Left ventricle myocardium superior (tissue), 1 donor: ENCODE measurements around the gene SLFN11. TPM values are rescaled to one million over a fixed set of nuclear protein-coding genes. Genes with fewer than 3 reads are reported as not detected.
"Not testable (repeated sequence)": the region's sequence is repeated elsewhere in the genome, so short reads cannot be mapped to it uniquely, and the experiment has no call there.

ENCODE experiments used
- ATAC-seq: fragments of 200-7000 bp; cut with Tn5 transposase; one replicate; pipeline ENCODE4 v1.9.1; 2020; ENCODE audit warnings: mild to moderate bottlenecking, moderate library complexity
- DNase-seq: peaks from one replicate; pipeline ENCODE4 v3.0.0-alpha.2; 2020
- intact Hi-C: fragments of 100-400 bp; cut with micrococcal nuclease; formaldehyde crosslinking; loops from one replicate; pipeline ENCODE4 v1.11.0; 2022
- total RNA-seq: library from RNA; stranded (reverse); fragmentation: NEBNext Ultra II Directional; extraction: Animal tissue kit (Norgen Biotek cat#: 25700); gene quantifications from one replicate; pipeline ENCODE4 v1.2.1, GENCODE V29; 2021
- donor health status: DM: no; HTN: yes; CAD: no; lungs with severe emphysema.

The SLFN11 gene
- total RNA-seq, 1 donor from 2014 or later = 18.2 TPM

GRCh38 chr17:35371934-35372333, 1.5 kb downstream of the SLFN11 start:
- intact Hi-C loops = loop anchor here (2.0 to 5.0 kb wide), 2 partner anchors 13 to 60 kb away; no protein-coding TSS in a partner anchor
- ATAC-seq (no peak), DNase-seq (no peak)

GRCh38 chr17:35368081-35368830, 5.2 kb downstream of the SLFN11 start:
- ATAC-seq (peak; percentile 89), DNase-seq (no peak)
- intact Hi-C loops = no loop called here

DNA sequence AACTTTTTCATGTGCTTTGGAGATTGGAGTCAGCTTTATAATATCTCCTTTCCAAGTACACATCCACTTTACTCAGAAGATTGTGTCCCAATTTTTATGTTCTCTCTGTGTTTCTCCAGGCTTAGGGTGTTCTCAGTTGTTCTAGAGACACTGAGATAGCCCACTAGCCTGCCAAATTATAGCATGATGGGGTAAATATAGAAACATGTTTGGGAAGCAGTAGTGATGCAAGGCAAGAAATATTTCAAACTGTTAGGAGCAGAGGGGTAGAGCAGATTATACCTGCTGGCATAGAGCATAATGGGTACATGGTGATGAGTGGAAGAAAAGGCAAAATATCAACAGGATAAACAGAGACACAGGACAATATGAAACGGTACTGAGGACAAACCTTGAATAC, 12.4 kb downstream of the SLFN11 start:
- peak; percentile 77 for ATAC-seq
- DNase-seq = no peak
- intact Hi-C loops = no loop called here

GRCh38 chr17:35359398-35359797, 14.0 kb downstream of the SLFN11 start:
- intact Hi-C loops = loop anchor here (2.0 kb wide), 1 partner anchor 13 kb away; the partner anchor contains the start of gene SLFN11
- ATAC-seq = no peak
- DNase-seq = no peak

DNA sequence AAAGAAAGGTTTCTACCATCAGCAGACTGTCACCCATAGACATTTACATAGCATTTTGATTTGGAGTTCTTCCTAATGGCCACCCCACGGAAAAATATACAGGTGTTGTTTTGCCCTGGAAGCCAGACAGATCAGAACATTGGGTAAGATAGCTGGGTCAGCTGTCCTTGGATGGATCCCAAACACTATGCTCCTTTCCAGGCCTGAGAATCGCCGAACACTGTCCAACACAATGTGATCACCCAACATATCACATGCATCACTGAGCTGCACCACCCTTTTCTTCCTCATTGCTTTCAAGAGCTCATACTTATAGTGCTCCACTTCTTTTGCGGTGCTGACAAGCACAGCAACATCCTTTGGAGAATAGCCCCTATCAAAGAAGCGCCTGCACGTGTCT, 21.1 kb downstream of the SLFN11 start:
- no peak for ATAC-seq
- intact Hi-C loops = no loop called here
- no peak for DNase-seq

- DNase-seq (no peak), ATAC-seq (no peak)
- intact Hi-C loops = no loop called here
These were observed 22.9 kb downstream of the SLFN11 start for GRCh38 chr17:35350493-35350892.

DNA sequence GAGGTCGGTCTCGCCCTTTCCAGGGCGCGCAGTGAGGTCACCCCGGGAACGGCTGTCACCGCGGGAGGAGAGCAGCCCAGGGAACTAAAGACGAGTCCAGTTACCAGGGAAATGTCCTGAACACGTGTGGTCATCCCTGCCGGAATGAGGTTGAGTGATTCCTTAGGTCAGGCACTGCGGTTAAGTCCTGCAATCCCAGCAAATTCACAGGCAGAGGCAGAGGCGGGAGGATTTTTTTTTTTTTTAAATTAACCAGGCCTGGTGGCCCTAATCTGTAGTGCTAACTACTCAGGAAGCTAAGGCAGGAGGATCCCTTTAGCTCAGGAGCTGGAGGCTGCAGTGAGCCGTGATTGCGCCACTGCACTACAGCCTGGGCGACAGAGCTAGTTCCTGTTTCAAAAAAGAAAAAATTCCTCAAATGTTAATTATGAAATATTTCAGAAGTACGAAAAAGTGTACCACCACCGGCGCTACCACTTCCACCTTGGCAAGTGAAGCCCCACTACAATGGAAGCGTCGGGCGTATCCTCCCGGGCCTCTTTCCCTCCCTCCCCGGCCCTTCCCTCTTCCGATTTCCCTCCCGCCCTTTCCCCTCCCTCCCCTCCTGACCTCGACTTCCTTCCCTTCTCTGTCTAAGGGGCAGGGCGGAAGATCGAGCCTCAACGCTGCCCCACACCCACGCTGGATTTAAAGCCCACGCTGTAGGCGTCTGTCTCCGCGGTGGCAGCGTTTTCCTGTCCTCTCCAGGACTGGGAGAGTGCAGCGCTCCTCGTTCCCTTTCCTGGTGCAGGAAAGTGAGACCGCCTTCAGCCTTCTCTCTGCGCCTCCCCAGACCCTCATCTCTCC, 27.3 kb downstream of the SLFN11 start:
- intact Hi-C loops = no loop called here
- peak; percentile 78 for DNase-seq
- ATAC-seq = peak; percentile 94

DNA sequence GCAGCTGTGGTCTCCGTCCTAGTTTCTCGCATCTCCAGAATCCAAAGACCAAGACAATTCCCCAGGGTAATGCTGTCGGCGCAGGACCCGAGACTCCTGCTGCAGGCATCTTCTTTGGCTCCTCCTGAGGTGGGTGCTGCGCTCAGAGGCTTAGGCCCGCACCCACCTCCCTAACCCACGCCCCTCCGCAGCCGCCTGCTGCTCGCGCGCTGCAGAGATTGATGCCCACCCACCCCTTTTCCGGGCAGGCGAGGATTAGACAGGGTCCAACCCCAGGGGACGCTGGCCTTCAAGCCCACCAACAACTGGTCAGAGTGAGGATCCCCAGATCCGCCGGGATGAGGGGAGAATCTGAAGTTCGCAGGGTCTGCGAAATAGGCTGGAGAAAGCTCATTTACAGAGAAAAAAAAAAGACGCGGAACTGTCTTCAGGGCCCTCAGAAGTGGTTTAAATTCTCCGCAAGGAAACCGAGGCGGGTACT, 27.9 kb downstream of the SLFN11 start:
- no peak for DNase-seq
- ATAC-seq = no peak
- intact Hi-C loops = no loop called here

DNA sequence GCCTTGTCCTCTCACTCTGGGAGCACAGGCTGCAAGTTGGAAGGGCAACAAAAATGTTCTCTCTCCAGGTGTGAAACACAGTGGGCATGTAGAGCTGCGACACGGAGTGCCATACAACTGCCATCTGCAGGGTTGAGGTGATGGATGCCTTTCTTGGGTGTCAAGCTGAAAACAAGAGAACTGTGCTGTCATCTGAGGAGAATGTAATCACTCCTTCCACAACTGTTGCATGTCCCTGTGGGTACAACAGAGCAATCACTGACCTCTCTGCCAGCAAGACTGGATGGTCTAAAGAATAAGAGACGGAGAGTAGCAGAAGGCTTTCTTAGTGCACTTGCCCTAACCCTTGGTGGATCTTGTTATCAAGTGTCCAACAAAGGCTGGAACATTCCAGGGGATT, 29.2 kb downstream of the SLFN11 start:
- ATAC-seq (no peak), DNase-seq (no peak)
- intact Hi-C loops = no loop called here

- DNase-seq (no peak), ATAC-seq (no peak)
- intact Hi-C loops = no loop called here
These were observed 31.1 kb downstream of the SLFN11 start for GRCh38 chr17:35342276-35342675.

DNA sequence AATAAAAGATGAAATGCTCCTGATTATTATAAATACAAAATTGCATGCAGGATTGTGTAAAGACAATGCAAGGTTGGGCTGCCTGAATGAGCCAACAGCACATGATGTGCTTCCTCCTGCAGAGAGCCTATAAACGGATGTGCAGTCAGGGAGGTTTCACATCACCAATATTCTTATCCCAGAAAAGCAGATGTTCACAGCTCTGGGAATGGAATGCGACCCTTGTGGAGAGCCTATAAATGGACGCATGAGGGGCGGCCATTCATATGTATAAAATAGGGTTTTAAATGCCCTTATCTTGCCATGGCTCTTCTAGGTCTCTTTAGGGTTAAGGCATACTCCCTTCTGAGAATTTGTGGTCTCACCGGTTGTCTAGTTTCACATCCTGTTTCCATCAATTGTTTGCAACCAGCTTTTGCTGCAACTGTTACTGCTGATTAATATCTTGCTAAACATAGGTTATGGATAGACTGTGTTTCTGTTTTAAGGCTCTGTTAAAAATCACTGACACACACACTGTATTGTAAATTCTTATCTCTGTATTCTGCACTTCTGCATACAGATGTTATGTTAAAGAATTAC, 31.9 kb downstream of the SLFN11 start:
- ATAC-seq (no peak), DNase-seq (no peak)
- intact Hi-C loops = no loop called here

DNA sequence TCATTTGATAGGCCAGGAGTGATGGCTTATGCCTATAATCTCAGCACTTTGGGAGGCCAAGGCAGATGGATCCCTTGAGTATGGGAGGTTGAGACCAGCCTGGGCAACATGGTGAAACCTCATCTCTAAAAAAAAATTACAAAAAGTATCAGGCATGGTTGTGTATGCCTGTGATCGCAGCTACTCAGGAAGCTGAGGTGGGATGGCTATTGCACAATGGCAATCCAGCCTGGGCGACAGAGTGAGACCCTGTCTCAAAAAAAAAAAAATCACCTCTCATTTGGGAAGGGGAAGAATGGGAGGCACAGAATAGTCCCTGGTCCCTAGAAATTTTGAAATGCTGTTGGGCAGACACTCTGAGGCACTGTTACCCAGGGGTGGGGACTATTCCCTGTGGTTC, 35.2 kb downstream of the SLFN11 start:
- intact Hi-C loops = no loop called here
- ATAC-seq = no peak
- no peak for DNase-seq

DNA sequence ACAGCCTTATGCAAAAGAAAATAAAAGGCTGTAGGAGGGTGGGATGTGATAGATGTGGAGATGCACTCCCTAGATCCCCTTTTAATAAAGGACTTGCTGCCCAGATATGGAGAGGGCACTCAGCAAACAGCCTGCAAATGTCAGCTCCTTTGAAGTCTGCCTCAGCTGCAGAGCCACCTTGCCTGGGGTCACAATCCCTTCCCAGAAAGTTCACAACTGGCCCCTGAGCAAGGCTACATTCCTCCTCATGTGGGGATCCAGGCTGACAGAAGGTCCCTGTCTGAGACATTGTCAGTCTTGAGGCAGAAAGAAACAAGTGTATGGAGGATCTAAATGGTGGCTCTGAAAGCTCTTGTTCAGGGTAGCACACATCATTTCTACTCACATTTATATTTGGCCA, 36.1 kb downstream of the SLFN11 start:
- DNase-seq (no peak), ATAC-seq (no peak)
- intact Hi-C loops = no loop called here

- ATAC-seq, DNase-seq, intact Hi-C loops: not testable (repeated sequence)
These were observed 39.8 kb downstream of the SLFN11 start for GRCh38 chr17:35333578-35333977.

GRCh38 chr17:35322749-35323148, 50.7 kb downstream of the SLFN11 start:
- intact Hi-C loops = no loop called here
- DNase-seq (no peak), ATAC-seq (no peak)

- intact Hi-C loops = no loop called here
- no peak for ATAC-seq
- no peak for DNase-seq
These were observed 57.5 kb downstream of the SLFN11 start for GRCh38 chr17:35315971-35316370.

DNA sequence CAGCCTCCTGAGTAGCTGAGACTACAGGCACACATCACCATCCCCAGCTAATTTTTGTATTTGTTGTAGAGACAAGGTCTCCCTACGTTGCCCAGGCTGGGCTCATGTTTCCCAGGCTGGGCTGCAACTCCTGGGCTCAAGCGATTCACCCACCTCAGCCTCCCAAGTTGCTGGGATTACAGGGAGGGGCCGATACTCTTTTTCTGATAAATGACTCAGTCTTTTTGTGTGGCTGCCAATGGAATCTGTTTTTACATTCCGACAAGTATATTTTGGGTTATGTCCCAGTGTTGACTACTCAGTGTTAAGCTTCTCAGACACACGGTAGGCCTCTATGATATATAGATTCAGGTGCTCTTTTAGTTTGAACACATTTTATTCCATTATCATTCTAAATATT, 58.1 kb downstream of the SLFN11 start:
- ATAC-seq (peak; percentile 61), DNase-seq (peak; percentile 36)
- intact Hi-C loops = no loop called here

DNA sequence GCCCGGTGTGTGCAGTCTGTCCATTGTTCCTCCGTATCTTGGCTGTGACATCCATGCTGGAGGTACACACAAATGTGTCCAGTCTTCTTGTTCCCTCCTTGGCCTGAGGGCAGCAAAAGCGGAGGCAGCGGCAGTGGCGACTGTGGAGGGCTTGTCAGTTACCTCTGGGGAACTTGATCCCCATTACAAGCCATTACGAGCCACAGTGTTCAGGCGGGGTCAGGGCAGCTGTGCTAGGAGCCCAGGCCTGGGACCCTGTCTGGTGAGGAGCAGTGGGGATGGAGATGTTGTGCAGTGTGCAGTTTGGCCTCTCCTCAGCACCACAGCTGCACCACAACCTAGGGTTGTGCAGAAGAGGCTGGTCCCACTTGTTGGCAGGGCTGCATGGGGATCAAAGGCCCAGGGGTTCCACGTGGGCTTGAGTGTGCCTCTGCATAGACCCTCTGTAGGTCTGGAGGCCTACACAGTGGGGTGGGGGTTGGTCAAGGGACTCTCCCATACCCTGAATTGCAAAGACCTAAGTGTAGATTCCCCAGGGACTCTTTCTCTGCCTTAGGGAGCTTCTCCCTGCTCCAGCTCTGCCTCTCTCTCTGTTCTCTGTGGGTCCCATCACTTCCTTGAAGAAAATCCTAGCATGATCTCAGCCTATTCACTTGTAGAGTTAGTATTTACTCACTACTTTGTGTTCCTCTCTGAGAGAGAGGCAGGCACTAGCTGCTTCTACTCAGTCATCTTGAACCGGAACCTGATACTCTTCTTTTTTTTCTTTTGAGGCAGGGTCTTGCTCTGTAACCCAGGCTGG, 58.8 kb downstream of the SLFN11 start:
- no peak for DNase-seq
- intact Hi-C loops = loop anchor here (5.0 kb wide), 2 partner anchors 58 to 223 kb away; partner anchors contain the start of genes SLFN11 and SLFN12L
- ATAC-seq = no peak

DNA sequence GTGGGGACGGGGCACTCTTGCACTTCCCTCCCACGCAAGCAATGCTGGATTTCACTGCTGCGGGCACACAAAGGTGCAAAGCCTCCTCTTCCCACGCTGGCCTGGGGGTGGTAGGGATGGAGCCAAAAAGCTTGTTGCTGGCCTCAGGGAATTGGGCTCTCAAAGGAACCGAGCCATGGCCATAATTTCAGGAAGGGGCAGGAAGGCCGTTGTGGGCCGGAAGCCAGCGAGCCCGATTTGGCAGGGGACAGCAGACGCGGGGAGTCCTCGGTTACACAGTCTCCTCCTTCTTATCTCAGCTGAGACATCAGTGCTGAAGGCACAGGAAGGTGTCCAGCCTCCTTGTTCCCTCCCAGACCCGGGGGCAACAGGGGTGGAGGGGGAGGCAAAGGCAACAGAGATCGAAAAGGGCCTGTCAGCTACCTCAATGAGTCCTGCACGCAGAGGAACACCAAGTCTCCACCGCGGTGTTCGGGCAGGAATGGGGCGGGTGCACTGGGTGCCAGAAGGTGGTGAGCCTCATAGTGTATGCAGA, 59.5 kb downstream of the SLFN11 start:
- ATAC-seq (peak; percentile 55), DNase-seq (peak; percentile 68)

More for the DNA sequence above, 59.5 kb downstream of the SLFN11 start:
- intact Hi-C loops = loop anchor here (5.0 kb wide), 2 partner anchors 58 to 223 kb away; partner anchors contain the start of genes SLFN11 and SLFN12L
